HL-60/S4 treated with phorbol 12-myristate 13-acetate at 8.2 ng/mL for 4 days and 3 days (cell line): Measurements from ENCODE around the gene RTP2.

Experiments
- in situ Hi-C: fragments of 300-500 bp; cut with MboI; formaldehyde crosslinking; loops from 2 replicates; pipeline ENCODE4 v1.15.0; 2022; ENCODE audit warnings: low sequenced_read_pairs

RTP2 gene

DNA sequence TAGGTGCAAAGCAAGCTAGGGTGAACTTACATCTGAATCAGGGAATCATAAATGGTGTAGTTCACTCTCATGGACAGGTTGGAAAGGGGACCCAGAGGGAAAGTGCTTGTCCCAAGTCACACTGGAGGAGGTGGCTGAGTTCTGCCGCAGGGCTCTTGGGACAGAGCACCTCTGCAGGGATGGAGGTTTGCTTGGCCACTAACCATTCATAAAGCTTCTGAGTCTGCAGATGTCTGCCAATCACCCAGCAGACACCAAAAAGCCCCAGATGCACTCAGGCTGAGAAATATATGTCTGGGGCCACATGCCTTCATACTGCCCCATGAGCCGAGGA is 17.9 kb upstream of the RTP2 start:
- in situ Hi-C loops: no loop called here

DNA sequence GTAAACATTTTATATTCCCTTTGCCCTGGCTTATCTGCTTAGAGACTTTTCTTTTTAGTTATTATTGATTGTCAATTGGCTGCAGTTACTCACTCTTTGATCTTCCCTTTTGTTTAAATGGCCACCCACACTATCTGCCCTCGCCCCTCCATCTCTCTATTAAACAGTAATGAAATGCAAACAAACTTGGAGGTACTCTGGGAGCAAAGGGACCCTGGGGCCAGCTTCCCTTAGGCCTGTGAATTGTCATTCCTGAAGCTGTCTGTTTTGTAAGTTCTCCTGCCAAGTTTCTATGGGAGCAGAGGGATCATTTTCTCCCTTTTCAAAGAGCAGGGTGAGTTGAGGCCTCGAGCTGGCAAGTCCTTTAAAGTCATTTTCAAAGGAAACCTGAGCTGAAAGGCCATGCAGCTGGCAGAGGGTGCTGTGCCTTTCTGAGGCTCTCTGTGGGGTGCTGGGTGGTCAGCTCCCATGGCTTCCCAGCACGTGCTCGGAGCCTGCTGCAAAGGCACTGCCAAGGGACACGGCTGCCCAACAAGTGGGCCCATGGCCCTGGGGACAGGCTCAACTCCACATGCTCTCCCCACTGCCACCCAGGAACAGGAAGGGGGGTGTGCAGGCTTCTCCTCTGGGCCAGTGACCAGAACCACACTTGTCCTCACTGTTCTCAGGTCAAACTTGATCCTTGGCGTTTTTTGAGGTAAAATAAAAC is 17.4 kb upstream of the RTP2 start:
- in situ Hi-C loops: loop anchor here (10.0 kb wide), 1 partner anchor 395 kb away; no protein-coding TSS in a partner anchor

DNA sequence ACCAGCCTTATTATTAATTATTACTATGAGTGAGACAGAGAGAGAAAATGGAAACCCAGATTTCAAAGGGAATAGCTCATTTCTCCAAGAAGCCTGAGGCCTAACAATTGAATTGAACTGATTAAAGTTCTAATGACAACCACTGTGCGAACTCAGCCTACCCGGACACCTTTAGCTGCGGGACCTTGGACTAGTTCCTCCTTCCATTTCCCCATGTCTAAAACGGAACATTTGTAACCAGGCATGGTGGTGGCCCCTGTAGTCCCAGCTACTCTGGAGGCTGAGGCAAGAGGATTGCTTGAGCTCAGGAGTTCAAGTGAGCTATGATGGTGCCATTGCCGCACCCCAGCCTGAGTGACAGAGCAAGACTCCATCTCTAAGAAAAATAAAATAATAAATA is 16.4 kb upstream of the RTP2 start:
- in situ Hi-C loops: loop anchor here (10.0 kb wide), 1 partner anchor 394 kb away; no protein-coding TSS in a partner anchor

DNA sequence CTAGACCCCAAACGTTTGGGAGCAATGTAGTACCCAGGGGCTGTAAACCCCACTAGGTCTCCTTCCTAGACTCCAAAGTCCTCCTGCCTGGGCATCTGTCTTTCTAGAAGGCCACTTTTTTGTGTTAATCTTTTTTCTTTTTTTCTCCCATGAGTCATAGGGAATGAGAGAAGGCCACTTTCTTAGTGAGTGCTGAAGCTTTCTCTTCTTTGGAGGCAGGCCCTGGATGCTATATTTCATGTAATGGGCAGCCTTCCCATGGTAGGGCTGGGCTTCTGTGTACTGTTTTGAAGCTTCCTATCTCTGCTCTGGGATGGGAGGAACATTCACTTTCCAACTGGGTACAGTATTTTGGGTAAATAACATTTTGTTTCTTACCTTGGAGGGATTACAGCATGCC is 15.2 kb upstream of the RTP2 start:
- in situ Hi-C loops: loop anchor here (10.0 kb wide), 1 partner anchor 393 kb away; no protein-coding TSS in a partner anchor

DNA sequence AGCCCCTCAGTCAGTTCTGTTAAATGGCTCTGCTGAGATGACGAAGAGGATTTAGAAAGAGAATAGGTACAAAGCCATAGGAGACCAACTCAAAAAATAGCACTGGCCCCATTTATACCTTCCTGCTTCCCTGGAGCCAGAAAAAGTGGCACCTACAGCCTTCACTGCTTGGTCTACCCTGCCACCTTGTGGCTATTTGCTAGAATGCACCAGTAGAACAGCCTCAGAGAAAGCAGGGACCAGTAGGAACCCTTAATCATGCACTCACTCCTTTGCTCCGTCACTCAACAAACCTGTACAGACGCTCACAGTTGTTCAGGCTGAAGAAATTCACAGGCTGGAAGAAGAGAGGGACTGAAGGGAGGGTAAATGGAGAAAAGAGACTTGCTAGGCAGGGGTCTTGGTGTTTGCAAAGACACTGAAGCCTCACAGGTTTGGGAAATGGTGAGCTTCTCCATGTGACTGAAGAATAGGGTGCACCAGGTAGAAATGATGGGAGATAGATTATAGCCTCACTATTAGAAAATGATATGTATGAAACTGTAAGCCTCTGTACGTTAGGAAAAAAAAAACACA is 12.1 kb upstream of the RTP2 start:
- in situ Hi-C loops: loop anchor here (10.0 kb wide), 1 partner anchor 390 kb away; no protein-coding TSS in a partner anchor

DNA sequence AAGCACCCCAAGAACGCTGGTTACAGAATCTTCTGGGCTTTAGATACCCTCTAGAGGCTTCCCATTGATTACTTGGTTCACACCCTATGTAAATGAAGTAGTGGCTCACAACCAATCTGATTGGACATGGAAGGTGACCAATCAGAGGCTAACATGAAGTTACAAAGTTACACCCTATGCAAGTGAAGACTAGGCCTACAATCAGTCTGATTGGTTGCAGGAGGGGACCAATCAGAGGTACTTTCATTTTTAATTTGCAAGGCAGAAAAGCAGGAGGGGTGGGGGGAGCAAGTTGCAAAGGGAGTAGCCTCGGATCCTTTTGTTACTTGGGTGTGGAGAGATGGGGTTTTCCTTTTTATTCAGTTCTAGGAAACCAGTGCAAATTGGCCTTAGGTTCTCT is 11.1 kb upstream of the RTP2 start:
- in situ Hi-C loops: loop anchor here (10.0 kb wide), 1 partner anchor 389 kb away; no protein-coding TSS in a partner anchor

DNA sequence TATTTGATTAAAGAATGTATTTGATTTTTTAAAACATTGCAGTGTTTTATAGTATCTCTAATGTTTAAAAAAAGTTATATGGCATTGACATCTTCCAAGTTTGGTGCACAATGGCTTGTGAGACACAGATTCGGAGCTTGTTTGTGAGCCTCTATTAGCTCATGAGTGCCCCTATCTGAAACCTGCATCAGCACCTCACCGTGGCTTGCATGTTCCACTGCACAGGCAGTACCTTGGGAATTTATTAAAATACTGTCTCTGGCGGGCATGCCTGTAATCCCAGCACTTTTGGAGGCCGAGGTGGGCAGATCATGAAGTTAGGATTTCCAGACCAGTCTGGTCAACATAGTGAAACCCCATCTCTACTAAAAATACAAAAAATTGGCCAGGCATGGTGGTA is 6.8 kb upstream of the RTP2 start:
- in situ Hi-C loops: no loop called here

DNA sequence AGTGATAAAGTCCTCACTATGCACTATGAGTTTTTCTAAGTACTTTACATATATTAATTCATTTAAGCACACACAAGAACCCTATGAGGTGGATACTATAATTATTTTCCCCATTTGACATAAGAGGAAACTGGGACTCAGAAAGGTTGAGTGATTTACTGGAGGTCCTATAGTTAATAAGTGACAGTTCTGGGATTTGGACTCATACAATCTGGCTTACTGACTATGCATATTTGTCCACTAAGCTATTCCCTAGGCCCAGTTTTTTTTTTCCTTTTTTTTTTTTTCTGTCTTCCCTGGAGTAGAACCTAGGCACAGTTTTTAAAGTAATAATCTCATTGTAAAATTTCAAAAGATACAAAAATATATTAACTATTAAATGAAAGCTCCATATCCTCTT is 6.3 kb upstream of the RTP2 start:
- in situ Hi-C loops: no loop called here

DNA sequence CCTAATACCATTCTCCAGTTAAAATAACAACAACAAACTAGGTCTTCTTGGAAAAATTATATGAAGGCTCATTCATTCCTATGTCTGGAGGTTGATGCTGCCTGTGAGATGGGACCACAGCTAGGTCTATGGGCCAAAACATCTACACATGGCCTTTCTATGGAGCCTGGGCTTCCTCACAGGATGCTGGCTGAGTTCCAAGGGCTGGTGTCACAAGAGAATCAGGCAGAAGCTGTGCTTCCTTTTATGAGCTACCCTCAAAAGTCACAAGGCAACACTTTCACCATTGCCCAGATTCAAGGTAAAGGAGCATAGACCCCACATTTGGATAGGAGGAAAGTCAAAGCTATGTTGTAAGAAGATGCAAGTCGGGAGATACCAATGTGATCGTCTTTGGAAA is 4.6 kb upstream of the RTP2 start:
- in situ Hi-C loops: no loop called here

DNA sequence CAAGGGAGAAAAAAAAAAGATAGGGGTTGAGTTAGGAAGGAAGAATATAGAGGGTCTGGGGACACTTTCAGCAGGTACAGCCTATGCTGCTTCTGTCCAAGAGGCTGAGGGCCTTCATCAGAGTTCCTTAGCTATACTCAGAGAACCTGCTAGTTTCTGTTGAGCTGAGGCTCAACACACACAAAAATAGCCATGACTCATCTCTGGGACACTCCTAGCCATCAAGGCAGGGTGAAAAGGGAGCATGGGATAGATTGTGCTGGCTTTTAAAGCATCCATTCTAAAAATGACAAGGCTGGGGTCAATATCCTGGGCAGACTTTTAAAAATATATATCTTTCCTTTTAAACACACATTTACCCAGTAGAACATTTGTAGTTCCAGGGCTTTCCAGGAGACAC is 2.8 kb upstream of the RTP2 start:
- in situ Hi-C loops: no loop called here

DNA sequence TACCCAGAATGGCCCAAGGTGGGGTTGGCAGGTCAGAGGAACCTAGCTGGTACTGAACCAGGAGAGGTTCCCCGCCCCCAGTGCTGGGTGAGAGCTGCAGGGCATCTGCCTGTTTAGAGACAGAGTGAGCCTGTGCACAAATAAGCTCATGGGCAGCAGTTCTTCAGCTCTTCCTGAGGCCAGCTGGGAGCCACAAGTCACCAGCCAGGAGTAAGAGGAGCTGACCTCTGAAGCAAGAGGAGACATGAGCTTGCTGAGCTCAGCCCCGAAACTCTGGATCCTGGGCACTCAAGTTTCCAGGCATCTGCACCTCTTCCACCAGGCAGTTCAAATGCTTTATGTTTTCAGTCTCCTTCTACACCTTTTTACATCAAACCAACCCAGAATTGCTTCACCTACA is 2.1 kb downstream of the RTP2 start:
- in situ Hi-C loops: no loop called here

DNA sequence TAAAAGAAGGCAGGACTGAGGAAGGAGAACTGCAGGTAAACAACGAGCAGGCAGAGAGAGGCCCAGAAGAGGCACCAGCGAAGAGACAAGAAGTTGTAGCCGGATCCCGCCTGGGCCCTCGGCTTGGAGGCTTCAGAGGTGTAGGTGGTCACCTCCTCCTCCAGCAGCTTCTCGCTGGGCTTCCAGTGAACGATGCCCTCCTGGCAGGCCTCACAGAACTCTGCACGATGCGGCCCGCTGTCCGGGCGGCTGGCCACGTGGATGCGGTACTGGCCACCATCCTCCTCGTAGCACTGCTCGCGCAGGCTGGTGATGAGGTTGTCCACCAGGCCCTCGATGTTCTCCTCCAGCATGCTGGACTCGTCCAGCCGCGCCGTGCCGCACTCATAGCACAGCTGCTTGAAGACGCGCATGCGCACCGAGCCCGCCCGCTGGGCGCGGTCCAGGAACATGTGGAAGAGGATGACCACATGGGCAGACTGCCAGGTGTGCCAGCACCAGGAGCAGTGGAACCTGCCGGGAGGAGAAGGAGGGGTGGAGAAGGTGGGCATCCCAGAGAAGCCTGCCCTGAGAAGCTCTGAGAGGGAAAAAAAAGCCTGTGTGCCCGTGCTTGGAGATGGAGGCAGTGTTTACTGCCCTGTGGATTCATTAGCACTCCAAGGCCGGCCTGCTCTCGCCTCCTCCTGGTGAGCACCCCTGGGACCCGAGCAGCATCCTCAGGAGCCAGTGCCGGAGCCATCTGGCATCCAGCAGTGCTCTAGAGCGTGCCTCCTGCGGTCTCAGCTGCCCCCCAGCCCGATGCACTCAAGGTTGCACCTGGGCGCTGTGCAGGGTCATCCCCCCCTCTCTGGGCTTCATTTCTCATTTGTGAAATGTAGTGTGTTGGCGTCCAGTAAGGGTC is 3.6 kb downstream of the RTP2 start:
- in situ Hi-C loops: no loop called here

DNA sequence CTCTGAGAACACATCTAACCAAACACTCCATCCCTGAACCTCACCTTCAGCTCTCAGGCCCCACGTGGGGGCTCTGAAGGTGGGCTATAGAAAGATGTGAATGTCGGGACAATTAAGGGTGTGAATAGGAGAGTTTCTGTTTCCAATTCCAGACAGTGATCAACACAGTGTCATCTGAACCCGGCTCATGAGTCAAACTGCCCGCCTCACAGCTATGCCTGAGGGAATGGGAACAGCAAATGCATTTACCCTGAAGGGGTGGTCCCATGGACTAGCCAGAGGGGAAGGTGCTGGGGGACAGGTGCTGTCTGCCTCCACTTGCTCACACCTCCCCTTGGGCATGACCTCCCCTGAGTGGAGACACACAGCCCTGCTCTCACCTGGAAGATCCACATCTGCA is 6.3 kb downstream of the RTP2 start:
- in situ Hi-C loops: no loop called here

DNA sequence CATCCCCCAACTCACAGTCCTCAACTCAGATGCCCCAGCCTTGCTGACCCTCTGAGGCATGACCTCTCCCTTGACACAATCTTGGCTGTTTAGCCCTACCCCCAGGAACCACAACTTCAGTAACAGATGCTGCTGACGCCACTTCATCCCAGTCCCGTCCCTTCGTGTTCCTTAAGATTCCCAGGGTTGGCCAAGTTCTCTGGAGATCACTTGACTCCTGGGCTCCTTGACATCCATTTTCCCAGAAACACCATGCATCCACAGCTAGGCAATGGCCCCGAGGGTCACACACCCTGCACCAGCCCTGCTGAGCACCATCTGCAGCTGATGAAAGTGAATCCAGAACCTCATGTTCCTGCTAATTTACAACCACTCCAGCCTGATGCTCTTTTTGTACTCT is 6.9 kb downstream of the RTP2 start:
- in situ Hi-C loops: no loop called here

DNA sequence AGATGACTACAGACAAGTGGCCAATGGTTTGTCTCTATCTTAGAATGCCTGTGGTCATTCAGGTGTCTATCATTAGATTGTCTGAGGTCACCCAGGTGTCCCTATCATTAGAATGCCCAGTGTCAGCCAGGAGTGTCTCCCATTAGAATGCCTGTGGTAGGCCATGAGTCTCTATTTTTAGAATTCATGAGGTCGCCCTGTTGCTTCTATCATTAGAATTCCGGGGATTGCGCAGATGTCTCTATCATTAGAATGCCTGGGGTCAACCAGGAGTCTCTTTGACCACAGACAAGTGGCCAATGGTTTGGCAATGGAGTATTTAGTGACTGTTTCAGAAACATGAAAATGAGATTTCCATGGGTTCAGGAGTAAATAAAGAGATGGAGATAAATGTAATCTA is 7.6 kb downstream of the RTP2 start:
- in situ Hi-C loops: no loop called here

DNA sequence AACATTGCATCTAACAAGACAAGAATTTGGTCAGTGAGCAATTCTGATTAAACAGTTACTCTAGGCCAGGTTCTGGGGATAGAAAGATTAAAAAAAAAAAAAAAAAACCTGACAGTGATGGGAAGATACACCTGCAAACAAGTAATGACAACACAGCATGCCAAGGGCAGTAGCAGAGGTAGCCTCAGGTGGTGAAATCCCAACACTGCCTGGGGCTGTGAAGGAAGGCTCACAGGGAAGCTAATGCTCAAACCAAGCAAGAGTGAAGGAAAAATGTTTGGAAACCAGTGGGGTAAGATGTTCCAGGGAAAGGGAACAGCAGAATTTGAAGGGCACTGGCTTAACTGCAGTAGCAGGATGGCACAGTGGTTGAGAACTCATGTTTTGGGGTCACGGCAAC is 8.9 kb downstream of the RTP2 start:
- in situ Hi-C loops: no loop called here

DNA sequence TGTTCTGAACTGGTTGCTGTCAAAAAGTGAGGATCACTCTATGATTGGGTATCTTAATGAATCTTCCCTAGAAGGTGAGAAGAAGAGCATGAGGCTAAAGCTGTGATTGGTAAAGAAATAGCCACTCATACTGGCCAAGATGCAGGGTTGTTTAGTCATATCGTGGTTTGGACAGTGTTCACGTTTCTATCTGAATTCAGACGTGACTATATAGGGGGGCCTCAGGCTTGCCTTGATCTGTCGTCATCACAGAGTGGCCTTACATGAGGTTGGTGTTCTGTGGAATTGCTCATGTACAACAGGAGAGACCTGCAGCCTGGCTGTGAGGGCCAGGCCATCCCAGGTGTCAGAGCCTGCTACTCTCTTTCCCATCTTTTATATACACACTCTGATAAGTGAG is 12.4 kb downstream of the RTP2 start:
- in situ Hi-C loops: no loop called here

DNA sequence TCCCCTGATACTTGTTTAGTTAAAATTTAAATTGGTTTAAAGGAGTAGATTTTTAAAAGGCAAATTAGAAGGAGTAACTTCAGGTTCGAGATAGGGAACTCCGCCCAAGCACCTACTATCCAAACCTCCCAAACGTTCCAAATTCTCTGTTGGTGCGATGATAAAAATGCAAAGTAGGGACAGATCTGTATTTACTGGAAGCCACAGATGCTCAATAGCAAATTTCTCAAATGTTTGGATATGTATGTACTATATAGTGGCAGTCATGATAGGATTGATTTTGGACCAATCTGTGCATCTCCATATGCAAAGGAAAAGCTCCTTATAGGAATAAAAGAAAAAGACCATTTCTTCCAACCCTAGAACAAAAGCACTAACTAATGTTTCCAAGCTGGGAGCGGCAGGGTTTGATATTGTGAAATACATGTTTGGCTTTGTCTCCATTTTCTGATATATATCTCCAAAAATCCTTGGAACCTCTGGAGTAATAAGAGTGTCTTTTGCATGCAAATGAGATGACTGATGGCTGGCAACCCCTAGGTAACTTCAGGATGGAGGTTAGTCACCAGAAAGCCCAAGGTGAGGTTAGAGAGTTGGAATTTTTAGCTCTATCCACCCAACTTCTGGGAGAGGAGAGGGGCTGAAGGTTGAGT is 15.6 kb downstream of the RTP2 start:
- in situ Hi-C loops: no loop called here

DNA sequence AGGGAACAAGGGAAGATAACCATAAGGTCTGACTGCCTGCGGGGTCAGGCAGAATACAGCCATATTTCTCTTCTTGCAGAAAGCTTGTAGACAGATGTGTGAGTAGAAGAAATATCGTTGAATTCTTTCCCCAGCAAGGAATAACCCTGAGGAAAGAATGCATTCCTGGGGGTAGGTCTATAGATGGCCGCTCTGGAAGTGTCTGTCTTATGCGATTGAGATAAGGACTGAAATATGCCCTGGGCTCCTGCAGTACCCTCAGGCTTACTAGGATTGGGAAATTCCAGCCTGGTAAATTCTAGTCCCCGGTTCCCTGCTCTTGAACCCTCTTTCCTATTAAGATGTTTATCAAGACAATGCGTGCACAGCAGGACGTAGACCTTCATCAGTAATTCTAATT is 16.4 kb downstream of the RTP2 start:
- in situ Hi-C loops: no loop called here

DNA sequence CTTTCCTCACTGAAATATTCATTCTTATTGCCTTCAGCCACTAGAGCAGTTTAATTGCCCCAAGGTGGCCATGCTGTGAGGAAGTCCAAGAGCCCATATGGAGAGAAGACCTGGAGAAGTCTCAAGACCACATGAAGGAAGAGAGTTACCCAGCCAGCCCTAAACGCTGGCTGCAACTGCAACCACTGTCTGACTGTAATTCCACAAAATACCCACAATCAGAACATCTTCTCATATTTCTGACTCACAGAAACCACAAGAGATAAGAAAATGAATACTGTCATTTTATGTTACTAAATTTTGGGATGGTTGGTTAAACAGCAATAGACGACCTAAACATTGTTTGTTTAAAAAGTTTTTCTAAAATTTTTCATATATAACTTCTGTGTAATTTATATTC is 17.5 kb downstream of the RTP2 start:
- in situ Hi-C loops: no loop called here

DNA sequence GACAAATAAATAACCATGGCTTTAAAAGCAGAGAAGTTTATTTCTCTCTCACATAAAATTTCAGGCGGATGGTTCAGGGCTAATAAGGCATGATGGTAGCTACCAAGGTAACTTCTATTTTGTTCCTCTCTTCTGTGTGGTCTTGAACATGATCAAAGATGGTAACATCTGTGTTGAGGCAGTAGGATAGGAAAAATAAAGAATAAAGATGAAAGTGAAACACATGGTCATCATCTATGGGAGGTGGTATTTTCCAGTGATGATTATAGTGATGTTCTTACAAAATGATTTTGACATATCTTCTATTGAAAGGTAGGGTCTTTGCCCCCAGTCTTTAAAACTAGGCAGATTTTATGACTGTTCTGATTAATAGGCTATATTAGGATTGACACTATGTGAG is 17.9 kb downstream of the RTP2 start:
- in situ Hi-C loops: no loop called here
